ENCODE measurements around the gene MARS1. TPM values are rescaled to one million over a fixed set of nuclear protein-coding genes. Genes with fewer than 3 reads are reported as not detected.

MARS1 gene
- total RNA-seq, 3 donors from 2014 or later (not counting 1 experiment from before 2014, with no cell fraction given) = 200 to 237 (median 218) TPM

GRCh38 chr12:57448669-57449068 is 39.2 kb upstream of the MARS1 start:
- Mint-ChIP-seq H3K36me3 (no peaks in the 10 kb centered on the region), H3K27ac (no peak overlapping the region), H3K9me3 (no peaks in the 10 kb centered on the region), H3K4me3 (no peak overlapping the region), H3K4me1 (no peaks in the 10 kb centered on the region), H3K27me3 (ENCODE audit: low read depth in 2 of 2) (no peaks in the 10 kb centered on the region)
- Histone ChIP-seq H3K36me3 (ENCODE audit: control insufficient read depth, insufficient read depth, low read length) (no peaks in the 10 kb centered on the region), H3K27me3 (ENCODE audit: control insufficient read depth, insufficient read depth, low read length) (no peaks in the 10 kb centered on the region), H3K4me3 (ENCODE audit: low read length) (no peak overlapping the region), H3K27ac (ENCODE audit: low read length) (no peak overlapping the region), H3K9me3 (ENCODE audit: control insufficient read depth, insufficient read depth, low read length) (no peaks in the 10 kb centered on the region), H3K4me1 (ENCODE audit: control insufficient read depth, insufficient read depth, low read length) (no peaks in the 10 kb centered on the region)
- 83% methylated on average over 2 of the region's 2 CpGs for WGBS (ENCODE audit: insufficient coverage)
- intact Hi-C loops (cut with micrococcal nuclease) = no loop called here
- no peak for ATAC-seq
- no peak for TF ChIP-seq CTCF (IDR thresholded peaks at IDR 0.05)
- no peak for DNase-seq

GRCh38 chr12:57449375-57449774 is 38.5 kb upstream of the MARS1 start:
- Mint-ChIP-seq H3K27me3 (ENCODE audit: low read depth in 2 of 2) (no peaks in the 10 kb centered on the region), H3K4me1 (no peaks in the 10 kb centered on the region), H3K9me3 (no peaks in the 10 kb centered on the region), H3K4me3 (no peak overlapping the region), H3K36me3 (no peaks in the 10 kb centered on the region), H3K27ac (no peak overlapping the region)
- ATAC-seq = no peak
- Histone ChIP-seq H3K4me3 (ENCODE audit: low read length) (no peak overlapping the region), H3K27ac (ENCODE audit: low read length) (no peak overlapping the region), H3K27me3 (ENCODE audit: control insufficient read depth, insufficient read depth, low read length) (no peaks in the 10 kb centered on the region), H3K4me1 (ENCODE audit: control insufficient read depth, insufficient read depth, low read length) (no peaks in the 10 kb centered on the region), H3K36me3 (ENCODE audit: control insufficient read depth, insufficient read depth, low read length) (no peaks in the 10 kb centered on the region), H3K9me3 (ENCODE audit: control insufficient read depth, insufficient read depth, low read length) (no peaks in the 10 kb centered on the region)
- no peak for DNase-seq
- TF ChIP-seq CTCF (IDR thresholded peaks at IDR 0.05) = no peak
- 97% methylated on average over 7 of the region's 7 CpGs for WGBS (ENCODE audit: insufficient coverage)
- intact Hi-C loops (cut with micrococcal nuclease) = no loop called here

GRCh38 chr12:57450057-57450456 is 37.8 kb upstream of the MARS1 start:
- ATAC-seq (no peak), DNase-seq (no peak)
- Histone ChIP-seq H3K4me3 (ENCODE audit: low read length) (no peak overlapping the region), H3K27me3 (ENCODE audit: control insufficient read depth, insufficient read depth, low read length) (no peaks in the 10 kb centered on the region), H3K9me3 (ENCODE audit: control insufficient read depth, insufficient read depth, low read length) (no peaks in the 10 kb centered on the region), H3K27ac (ENCODE audit: low read length) (no peak overlapping the region), H3K4me1 (ENCODE audit: control insufficient read depth, insufficient read depth, low read length) (no peaks in the 10 kb centered on the region), H3K36me3 (ENCODE audit: control insufficient read depth, insufficient read depth, low read length) (no peaks in the 10 kb centered on the region)
- intact Hi-C loops (cut with micrococcal nuclease) = no loop called here
- 96% methylated on average over 3 of the region's 3 CpGs for WGBS (ENCODE audit: insufficient coverage)
- H3K4me3 Mint-ChIP-seq = no peak overlapping the region
- H3K27me3 Mint-ChIP-seq (ENCODE audit: low read depth in 2 of 2) = no peaks in the 10 kb centered on the region
- H3K27ac Mint-ChIP-seq = no peak overlapping the region
- H3K4me1 Mint-ChIP-seq = no peaks in the 10 kb centered on the region
- H3K36me3 Mint-ChIP-seq = no peaks in the 10 kb centered on the region
- no peaks in the 10 kb centered on the region for H3K9me3 Mint-ChIP-seq
- no peak for TF ChIP-seq CTCF (IDR thresholded peaks at IDR 0.05)

GRCh38 chr12:57451233-57451778 is 36.6 kb upstream of the MARS1 start:
- Histone ChIP-seq H3K9me3 (ENCODE audit: control insufficient read depth, insufficient read depth, low read length) (no peaks in the 10 kb centered on the region), H3K27ac (ENCODE audit: low read length) (no peak overlapping the region), H3K4me3 (ENCODE audit: low read length) (no peak overlapping the region), H3K27me3 (ENCODE audit: control insufficient read depth, insufficient read depth, low read length) (no peaks in the 10 kb centered on the region), H3K36me3 (ENCODE audit: control insufficient read depth, insufficient read depth, low read length) (no peaks in the 10 kb centered on the region), H3K4me1 (ENCODE audit: control insufficient read depth, insufficient read depth, low read length) (peaks cover 5% of the 10 kb centered on the region)
- no peak for TF ChIP-seq CTCF (IDR thresholded peaks at IDR 0.05)
- Mint-ChIP-seq H3K27ac (no peak overlapping the region), H3K27me3 (ENCODE audit: low read depth in 2 of 2) (no peaks in the 10 kb centered on the region), H3K36me3 (no peaks in the 10 kb centered on the region), H3K4me3 (no peak overlapping the region), H3K4me1 (peaks cover 5 to 10% of the 10 kb centered on the region in 2 donors), H3K9me3 (no peaks in the 10 kb centered on the region)
- intact Hi-C loops (cut with micrococcal nuclease) = no loop called here
- no peak for ATAC-seq
- 83% methylated on average over 6 of the region's 6 CpGs for WGBS (ENCODE audit: insufficient coverage)
- no peak for DNase-seq
